Mucosa of descending colon (tissue), 3 donors: ENCODE data around the gene STAU1. TPM values are rescaled to one million over a fixed set of nuclear protein-coding genes. Genes with fewer than 3 reads are reported as not detected.

Experiments
- ATAC-seq: fragments of 200-7000 bp; cut with Tn5 transposase; one replicate; pipeline ENCODE4 v1.9.1; 2020; ENCODE audit warnings: mild to moderate bottlenecking, moderate library complexity
- DNase-seq, 3 donors: peaks; one replicate each; pipeline ENCODE4 v3.0.0-alpha.2; 2020
- H3K36me3 ChIP-seq: fragments of 200-600 bp; one replicate; pipeline ENCODE4 v1.8.0; 2021; ENCODE audit warnings: low read depth, mild to moderate bottlenecking
- H3K4me1 ChIP-seq: fragments of 200-600 bp; one replicate; pipeline ENCODE4 v1.8.0; 2021; ENCODE audit warnings: low read depth, mild to moderate bottlenecking
- H3K4me3 ChIP-seq: fragments of 200-600 bp; one replicate; pipeline ENCODE4 v1.8.0; 2021; ENCODE audit warnings: mild to moderate bottlenecking
- H3K9me3 ChIP-seq: fragments of 200-600 bp; one replicate; pipeline ENCODE4 v1.8.0; 2021; ENCODE audit warnings: mild to moderate bottlenecking
- intact Hi-C, 2 donors: fragments of 100-400 bp; cut with DNase I in 1 of 2; cut with micrococcal nuclease in 1 of 2; formaldehyde crosslinking; loops; one replicate each; pipeline versions ENCODE4 v1.11.0 to v1.11.1; 2022; cut with DNase I, micrococcal nuclease
- total RNA-seq, 3 donors: library from RNA; stranded (reverse); fragmentation: NEBNext Ultra II Directional in 2 of 3; extraction: Animal tissue kit (Norgen Biotek cat#: 25700) in 2 of 3; gene quantifications; one replicate each; pipeline versions ENCODE4 v1.2.1 to v1.2.4, GENCODE V29; 2021 to 2023
- TF ChIP-seq, protein P1 (sequence below): fragments of 200-600 bp; IDR thresholded peaks from one replicate; pipeline ENCODE4 v1.8.0; 2022; ENCODE audit warnings: antibody characterized with exemption, mild to moderate bottlenecking
- donor health status: DM: no; HTN: no; CAD: no; lungs with moderate emphysema.
- donor health status: DM: no; HTN: no; CAD: no.
- donor health status: DM: no; HTN: yes; CAD: no.

Gene STAU1
- total RNA-seq, 3 donors from 2014 or later: 83.8 to 95.7 (median 91.0) TPM

DNA sequence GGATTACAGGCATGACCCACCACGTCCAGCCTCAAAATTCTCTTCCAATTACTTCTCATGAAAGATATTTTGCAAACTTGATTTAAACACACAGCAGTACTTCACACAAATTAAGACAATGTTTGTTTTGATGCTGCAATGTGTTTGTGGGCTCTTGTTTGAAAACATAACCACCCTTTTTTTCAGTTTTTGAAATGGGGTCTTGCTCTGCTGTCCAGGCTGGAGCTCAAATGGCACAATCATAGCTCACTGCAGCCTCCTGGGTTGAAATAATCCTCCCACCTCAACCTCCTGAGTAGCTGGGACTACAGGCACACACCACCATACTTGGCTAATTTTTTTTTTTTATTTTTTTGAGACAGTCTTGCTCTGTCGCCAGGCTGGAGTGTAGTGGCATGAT, 31.0 kb downstream of the STAU1 start:
- H3K4me3 ChIP-seq: no peak overlapping the region
- DNase-seq (no peak), ATAC-seq (no peak)
- H3K9me3 ChIP-seq: no peaks in the 10 kb centered on the region
- H3K36me3 ChIP-seq: no peaks in the 10 kb centered on the region
- TF ChIP-seq, protein P1, sequence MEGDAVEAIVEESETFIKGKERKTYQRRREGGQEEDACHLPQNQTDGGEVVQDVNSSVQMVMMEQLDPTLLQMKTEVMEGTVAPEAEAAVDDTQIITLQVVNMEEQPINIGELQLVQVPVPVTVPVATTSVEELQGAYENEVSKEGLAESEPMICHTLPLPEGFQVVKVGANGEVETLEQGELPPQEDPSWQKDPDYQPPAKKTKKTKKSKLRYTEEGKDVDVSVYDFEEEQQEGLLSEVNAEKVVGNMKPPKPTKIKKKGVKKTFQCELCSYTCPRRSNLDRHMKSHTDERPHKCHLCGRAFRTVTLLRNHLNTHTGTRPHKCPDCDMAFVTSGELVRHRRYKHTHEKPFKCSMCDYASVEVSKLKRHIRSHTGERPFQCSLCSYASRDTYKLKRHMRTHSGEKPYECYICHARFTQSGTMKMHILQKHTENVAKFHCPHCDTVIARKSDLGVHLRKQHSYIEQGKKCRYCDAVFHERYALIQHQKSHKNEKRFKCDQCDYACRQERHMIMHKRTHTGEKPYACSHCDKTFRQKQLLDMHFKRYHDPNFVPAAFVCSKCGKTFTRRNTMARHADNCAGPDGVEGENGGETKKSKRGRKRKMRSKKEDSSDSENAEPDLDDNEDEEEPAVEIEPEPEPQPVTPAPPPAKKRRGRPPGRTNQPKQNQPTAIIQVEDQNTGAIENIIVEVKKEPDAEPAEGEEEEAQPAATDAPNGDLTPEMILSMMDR: no peak
- peaks cover 2% of the 10 kb centered on the region for H3K4me1 ChIP-seq
- intact Hi-C loops: no loop called here

DNA sequence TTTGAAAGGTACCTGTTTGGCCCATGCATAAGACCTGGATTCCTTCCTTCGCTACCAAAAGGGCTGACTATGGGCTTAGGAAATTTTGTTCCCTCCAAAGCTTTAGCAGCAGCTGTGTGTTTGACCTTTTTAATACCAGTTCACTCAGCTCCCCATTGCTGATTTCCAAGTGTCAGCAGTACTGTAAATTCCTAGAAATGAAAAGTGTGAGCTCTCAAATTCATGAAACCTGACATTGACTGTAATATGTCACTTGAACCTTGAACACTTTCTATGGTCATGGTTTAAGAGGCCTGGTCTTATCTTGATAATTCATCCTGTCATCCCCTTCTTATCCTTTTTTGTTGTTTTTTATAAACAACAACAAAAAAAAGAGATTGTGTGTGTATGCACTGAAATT, 31.7 kb downstream of the STAU1 start:
- intact Hi-C loops: no loop called here
- H3K9me3 ChIP-seq: no peaks in the 10 kb centered on the region
- no peaks in the 10 kb centered on the region for H3K4me1 ChIP-seq
- H3K4me3 ChIP-seq: no peak overlapping the region
- H3K36me3 ChIP-seq: no peaks in the 10 kb centered on the region
- TF ChIP-seq, protein P1: no peak
- DNase-seq (no peak), ATAC-seq (no peak)

DNA sequence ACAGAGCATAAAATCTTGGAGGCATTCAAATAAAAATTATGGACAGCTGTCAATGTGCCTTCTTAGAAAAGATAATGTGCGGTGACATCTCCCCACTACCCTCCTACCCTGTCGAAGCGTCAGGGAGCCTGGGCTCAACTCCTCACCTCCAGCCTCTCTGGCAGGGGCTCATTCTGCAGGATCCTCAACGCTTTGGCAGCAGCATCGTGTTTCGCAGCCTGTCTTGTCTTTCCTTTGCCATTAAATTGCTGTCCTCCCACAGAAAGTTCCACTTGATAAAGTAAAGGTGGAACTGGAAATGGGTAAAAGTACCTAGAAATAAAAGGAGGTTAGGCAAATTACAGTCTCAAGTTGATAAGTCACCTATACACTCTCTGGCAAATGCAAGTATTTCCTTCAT, 36.7 kb downstream of the STAU1 start:
- TF ChIP-seq, protein P1: no peak
- H3K4me3 ChIP-seq: no peak overlapping the region
- ATAC-seq: no peak
- intact Hi-C loops: no loop called here
- no peaks in the 10 kb centered on the region for H3K36me3 ChIP-seq
- no peak for DNase-seq
- H3K4me1 ChIP-seq: no peaks in the 10 kb centered on the region
- H3K9me3 ChIP-seq: no peaks in the 10 kb centered on the region

DNA sequence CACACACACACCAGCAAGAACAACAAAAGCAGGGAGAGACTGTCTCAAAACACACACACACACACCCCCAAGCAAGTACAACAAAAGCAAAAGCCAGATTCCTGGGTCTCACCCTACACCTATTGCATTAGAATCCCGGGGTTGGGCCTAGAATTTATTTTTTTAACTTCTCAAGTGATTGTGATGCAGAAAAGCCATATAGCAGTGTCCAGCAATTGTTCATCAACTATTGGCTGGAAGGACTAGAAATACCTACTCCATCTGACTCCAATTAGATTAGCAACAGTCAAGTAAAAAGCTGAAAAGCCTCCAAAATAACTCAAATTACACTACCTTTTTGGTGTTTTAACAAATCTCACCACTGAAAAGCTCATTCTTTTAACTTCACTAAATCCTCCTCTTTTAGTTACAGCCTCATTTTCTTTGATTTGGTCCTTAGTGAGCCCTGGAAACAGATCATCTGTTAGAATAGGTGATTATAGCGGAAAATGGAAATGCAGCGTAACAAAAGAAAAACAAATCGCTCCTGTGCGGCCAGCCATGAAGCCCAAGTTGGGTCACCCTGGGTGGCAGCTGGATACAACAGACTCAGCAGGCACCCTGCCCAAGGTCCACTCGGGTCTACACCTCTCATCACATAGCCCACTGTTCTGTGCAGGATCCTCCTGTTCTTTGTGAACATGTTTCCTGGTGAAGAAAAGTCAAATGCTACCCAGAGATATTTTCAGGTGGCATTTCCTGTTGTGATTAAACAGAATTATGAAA, 38.7 kb downstream of the STAU1 start:
- intact Hi-C loops: no loop called here
- Histone ChIP-seq H3K36me3 (peaks cover under 1% of the 10 kb centered on the region), H3K4me3 (no peak overlapping the region), H3K4me1 (no peaks in the 10 kb centered on the region), H3K9me3 (no peaks in the 10 kb centered on the region)
- DNase-seq (no peak), ATAC-seq (no peak)
- TF ChIP-seq, protein P1: no peak

DNA sequence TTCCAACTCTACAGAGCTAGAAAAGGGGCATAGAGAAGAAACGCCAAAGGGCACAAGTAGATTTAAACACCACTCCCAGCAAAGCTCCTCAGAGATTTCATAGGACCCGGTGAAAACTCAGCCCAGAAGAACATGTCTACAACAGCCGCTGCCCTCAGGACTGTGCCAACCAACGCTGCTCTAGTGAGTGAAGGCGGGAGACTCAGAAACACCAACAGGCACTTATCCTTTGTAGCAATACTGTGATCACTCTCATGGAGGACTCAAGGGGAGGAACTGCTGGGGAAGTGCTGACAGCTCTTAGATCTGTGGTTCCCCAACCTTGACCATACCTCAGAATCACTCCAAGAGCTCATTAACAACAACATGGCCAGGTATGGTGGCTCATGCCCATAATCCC, 39.5 kb downstream of the STAU1 start:
- no peaks in the 10 kb centered on the region for H3K9me3 ChIP-seq
- DNase-seq: no peak
- intact Hi-C loops: no loop called here
- H3K4me3 ChIP-seq: no peak overlapping the region
- TF ChIP-seq, protein P1: no peak
- no peak for ATAC-seq
- H3K36me3 ChIP-seq: peaks cover 3% of the 10 kb centered on the region
- no peaks in the 10 kb centered on the region for H3K4me1 ChIP-seq
